Anterior cingulate cortex (tissue), 58 donors: ENCODE measurements around the gene SHOC2.

Source experiments
- DNase-seq, 58 donors: peaks; one replicate each; lab custom pipeline; 2025; lab: John Stamatoyannopoulos, UW

SHOC2 gene

DNA sequence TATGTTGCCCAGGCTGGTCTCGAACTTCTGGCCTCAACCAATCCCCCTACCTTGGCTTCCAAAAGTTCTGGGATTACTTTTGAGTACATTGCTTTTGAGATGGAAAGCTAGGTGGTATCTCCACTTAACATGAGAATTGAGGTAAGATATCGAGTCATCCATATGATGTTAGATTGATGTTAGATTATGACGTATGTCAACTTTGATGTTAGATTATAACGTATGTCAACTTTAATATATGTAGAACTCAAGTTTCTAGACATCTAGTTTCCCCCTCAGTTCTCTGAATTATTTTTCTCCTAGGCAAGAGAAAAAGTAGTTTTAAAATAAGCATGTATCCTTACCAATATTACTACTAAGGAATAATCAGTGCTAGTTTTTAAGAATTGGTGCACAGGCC, 20.0 kb downstream of the SHOC2 start:
- no peak for DNase-seq

DNA sequence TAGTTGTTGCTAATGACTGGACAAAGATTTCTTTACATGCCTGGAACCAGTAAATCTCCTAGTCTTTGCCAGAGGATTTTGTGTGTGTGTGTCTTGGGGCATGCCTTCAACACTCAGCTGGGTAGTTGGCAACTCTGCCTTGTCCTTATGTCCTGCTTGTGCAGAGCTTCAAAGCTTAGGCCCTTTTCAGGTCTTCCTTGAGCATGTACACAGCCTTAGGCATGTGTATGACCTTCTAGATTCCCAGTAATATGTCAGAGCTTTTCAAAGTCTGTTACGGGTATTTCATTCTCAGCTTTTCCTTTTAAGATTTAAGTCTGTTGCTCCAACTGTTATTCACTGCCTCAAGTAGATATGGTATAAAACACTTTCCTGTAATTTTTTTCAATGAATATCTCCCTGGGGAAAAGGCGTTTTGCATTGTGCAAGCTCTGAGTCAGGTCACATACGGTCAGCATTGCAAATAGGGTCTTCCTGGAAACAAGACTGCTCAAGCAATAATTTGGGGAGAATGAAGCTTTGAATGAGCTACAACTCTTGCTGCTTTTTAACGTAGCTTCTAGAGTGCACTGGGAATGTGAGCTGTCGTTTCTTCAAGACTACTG, 25.5 kb downstream of the SHOC2 start:
- no peak for DNase-seq

DNA sequence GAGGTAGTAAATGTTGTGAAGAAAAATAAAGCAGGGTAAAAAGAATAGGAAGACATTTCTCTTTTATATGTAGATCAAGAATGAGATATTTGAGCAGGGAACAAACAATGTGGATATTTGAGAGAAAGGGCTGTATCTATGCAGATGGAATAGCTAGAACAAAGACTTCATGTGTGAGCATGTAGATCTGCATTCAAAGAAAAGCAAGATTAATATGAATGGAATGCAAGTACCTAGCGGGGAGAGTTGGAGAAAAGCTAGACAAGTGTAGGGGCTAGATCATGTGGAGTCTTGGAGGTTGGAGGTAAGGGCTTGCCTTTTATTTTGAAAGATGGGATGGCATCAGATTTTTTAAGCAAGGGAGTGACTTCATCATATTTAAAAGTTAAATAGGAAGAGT, 27.1 kb downstream of the SHOC2 start:
- DNase-seq, result no peak

DNA sequence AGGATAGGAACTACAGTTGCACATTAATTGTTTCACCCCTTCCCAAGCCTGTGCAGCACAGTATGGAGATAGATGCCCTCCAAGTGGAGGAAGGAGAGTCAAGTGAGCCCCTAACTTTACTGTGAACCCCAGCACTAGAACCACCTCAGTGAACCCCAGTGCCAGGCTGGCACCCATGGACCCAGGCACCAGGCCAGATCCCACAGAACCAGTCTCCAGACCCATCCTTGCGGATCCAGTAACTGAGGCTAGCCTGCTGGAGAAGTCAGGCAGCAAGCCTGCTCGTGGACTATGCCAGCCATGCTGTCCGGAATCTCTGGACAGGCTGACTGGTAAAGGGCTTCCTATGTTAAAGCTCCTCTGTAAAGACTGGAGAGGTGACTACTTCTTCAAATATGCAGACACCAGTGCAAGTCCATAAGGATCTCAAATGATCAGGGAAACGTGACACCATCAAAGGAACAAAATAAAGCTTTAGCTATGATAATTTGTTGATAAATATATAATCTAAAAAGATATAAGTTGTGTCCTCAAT, 27.7 kb downstream of the SHOC2 start:
- no peak for DNase-seq

DNA sequence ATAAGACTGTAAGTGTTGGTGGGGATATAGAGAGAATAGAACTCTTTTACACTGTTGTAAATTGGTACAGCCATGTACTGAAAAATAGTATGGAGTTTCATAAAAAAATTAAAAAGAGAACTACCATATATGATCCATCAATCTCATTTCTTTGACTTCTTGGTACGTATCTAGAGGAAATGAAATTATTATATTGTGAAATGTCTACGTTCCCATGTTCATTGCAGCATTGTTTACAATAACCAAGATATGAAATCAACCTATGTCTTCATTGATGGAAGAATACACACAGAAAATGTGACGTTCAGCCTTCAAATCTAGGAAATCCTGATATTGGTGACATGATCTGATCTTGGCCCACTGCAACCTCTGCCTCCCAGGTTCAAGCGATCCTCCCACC, 32.0 kb downstream of the SHOC2 start:
- DNase-seq, result no peak

DNA sequence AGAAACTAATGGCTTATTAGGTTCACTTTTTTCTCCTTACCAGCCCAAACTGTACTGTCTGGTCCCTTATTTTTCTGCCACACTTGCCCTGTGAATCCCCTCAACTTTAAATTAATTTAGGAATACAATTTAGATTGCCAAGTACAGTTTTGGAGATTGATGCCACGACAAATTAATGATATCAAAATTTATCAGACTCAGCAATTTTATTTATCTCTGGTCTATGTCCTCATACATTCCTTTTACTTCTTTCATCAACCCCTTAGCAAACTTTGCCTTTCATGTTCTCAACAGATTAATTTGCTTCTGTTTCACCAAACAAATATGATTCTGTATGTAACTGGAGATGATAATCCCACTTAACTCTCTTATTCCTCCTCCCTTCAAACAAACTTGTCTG, 38.2 kb downstream of the SHOC2 start:
- DNase-seq, result no peak

DNA sequence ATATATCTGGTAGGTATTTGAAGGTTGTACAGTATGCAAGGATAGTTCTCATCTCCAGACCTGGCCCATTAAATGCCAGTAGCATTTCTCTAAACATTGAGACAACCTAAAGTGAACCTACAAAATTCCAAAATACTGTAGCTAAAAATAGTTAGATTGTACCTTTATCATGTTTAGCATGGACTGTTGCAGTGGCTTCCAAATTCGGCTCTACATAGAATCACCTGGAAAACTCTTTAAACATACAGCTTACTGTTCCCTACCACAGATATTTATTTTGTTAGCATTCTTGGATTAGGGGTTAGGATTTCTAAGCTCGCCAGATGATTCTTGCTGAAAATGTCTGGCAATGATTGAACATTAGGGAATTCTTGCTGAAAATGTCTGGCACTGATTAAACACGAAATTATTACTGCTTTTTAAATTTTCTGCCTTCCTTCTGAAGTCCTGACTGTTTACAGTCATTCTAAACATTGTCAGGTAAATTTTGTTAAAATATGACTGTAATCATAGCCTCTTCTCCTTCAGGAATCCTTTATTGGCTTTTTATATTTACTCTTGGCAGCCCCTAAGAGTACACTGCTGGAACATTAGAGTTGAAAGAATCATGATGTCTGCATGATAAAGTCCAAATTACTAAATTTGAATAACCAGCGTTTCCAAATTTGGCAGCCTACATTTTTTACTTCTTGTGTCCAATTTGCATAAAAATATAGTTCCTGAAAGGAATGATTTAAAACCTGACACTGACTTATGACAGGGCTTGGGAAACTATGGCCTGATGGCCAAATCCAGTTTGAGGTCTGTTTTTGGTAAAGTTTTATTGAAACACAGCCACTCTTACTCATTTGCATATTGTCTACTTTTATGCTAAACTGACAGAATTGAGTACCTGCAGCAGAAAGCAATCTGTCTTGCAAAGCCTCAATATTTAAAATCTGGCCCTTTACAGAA, 40.3 kb downstream of the SHOC2 start:
- no peak for DNase-seq

DNA sequence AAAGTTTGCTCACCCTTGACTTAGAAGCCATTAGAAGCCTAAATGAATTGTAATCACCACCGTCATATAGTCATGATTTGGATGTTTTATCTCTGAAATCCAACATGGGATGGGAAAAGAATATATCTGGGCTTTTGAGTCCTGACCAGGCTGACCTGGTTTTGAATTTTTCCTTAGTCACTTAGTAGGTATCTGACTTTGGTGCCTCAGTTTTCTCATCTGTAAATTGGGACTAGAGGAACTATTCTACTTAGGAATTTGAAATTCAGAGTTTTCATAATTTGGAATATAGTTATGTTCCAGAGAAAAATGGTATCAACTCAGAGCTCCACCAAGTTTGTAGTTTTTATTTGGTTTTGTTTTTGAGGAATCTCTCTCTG, 40.9 kb downstream of the SHOC2 start:
- no peak for DNase-seq

DNA sequence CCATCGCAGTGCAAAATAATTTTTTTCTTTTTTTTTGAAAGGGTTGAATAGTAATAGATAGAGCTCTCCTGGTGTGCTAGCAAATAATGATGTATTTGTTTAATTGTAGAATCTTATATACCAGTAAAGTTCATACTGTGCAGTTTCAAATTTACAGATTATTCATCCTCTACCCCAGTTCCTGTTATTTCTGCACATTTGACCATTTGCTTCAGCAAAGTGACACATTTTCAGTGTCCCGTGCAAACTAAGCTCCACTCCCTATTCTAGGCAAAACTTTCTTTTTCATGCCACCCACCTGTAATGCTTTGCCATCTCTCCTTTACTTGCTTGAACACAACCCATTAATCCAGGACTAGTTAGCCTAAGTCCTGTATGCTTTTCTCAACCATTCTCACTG, 43.0 kb downstream of the SHOC2 start:
- DNase-seq, result no peak

DNA sequence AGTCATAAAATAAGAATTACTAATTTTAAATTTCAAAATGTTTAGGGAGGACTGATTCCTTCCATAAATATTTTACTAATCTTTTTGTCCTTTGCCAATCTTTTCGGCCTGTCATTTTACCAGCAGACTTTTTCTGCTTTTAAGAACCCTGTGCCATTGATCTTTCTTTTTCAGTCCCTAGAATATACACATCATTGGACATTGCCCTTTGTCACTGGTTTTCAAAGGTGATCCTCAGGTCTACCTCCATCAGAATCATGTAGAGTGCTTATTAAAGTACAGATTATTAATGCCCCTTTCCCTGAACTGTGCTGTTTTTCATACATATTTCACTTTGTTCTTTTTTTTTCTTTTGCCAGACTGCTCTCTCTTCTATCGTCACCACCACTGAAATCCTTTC, 43.8 kb downstream of the SHOC2 start:
- DNase-seq, result no peak

DNA sequence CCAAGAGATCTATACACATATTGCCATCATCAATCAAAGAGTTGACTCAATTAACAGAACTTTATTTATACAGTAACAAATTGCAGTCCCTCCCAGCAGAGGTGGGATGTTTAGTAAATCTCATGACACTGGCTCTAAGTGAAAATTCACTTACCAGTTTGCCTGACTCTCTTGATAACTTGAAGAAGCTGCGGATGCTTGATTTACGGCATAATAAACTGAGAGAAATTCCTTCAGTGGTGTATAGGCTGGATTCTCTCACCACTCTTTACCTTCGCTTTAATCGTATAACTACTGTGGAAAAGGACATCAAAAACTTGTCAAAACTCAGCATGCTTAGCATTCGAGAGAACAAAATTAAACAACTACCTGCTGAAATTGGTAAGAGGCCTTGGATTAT, 45.3 kb downstream of the SHOC2 start:
- no peak for DNase-seq

DNA sequence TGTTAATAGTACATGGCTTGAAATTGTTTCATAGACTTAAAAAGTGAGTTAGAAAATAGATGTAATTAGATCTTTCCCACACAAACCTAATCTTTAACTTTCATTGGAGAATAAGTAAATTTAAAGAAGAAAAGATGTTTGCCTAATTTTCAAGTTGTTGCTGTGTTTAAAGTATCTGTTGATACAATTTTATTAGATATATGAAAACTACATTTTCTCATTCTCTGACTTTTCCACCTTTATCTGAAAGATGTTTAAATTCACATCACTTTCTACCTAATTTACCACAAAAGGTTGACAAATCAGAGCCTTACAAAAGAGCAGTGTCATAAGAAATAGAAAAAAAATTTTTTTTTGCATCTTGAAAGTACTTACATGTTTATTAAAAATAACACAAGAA, 45.8 kb downstream of the SHOC2 start:
- DNase-seq, result no peak

DNA sequence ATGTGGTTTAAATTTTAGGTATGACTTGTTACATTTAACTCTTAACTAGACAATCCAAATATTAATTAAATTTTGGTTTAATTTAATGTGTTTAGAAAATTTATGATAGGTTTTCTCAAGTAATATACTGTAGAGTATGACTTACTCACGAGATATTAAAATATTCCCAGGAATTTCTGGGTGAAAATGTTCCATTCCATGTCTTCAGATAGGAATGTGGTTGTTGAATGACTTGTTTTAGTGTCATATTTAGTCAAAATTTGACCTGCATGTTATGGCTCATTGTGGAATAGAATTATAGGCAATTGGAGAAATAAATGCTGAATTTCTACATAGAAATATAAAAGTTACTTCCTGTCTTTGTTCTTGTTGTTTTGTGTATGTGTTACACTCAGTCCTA, 46.7 kb downstream of the SHOC2 start:
- no peak for DNase-seq

DNA sequence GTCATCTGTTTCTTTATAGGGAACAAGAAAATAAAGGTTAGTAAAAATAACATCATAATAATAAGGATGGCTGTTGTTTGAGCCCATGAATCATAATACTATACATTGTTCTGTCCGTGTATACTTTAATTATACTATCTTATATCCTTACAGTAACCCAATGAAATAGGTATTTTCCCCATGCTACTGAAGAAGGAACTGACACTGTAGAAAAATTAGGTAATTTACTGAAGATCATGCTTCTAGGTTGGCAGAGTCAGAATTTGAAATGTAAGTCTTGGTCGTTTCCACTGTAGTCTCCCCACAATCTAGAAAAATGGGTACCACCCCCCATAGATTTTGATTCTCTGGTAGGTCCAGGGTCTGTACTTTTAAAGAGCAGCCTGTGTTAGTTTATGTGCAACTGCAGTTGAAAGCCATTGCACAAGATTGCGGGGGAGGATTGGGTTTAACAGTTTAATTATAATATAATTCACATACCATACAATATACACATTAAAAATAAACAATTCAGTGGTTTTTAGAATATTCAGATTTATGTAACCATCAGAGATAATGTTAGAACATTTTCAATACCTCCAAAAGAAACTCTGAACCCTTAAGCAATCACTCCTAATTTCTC, 47.7 kb downstream of the SHOC2 start:
- DNase-seq, result no peak

DNA sequence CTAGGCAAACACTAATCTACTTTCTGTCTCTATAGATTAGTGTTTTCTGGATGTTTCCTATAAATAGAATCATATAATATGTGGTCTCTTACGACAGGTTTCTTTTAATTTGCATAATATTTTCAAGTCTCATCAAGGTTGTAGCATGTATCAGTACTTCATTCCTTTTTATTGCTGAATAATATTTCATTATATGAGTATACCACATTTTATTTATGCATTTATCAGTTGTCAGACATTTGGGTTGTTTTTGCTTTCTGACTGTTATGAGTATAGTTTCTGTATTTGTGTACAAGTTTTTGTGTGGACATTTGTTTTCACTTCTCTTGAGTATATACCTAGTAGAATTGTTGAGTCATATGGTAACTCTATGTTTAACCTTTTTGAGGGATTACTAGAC, 48.2 kb downstream of the SHOC2 start:
- no peak for DNase-seq

DNA sequence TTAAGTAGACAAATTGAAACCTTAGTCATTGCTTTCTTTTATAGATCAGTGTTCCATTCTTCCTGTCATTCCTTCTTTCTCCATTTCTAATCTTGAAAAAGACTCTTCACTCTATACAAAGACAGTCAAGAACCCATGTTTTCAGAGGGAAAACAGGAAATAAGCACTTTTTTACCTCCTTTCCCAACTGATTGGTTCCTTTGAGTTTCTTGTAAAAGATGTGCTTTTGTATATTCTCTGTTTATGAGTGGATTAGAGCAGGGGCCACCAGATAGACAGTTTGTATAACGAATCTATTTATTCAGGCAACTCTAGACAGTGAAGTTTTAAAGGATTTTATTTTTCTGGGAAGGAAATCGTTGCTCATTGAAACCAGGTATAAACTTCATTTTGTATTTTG, 49.8 kb downstream of the SHOC2 start:
- DNase-seq, result no peak

DNA sequence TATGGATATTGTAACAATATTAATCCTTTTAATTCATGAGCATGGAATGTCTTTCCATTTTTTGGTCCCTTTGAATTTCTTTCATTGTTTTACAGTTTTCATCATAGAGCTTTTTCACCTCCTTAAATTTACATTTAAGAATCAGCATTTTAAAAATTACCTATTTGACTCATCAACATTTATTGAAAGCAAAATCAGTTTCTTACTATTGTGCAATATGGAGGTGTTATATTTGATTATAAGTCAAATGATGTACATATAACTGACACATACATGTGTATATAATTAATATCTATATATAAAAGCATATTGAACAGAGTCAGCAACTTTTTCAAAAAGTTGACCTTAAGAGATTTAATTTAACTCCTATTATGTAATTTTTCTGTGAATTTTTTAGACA, 52.2 kb downstream of the SHOC2 start:
- no peak for DNase-seq

DNA sequence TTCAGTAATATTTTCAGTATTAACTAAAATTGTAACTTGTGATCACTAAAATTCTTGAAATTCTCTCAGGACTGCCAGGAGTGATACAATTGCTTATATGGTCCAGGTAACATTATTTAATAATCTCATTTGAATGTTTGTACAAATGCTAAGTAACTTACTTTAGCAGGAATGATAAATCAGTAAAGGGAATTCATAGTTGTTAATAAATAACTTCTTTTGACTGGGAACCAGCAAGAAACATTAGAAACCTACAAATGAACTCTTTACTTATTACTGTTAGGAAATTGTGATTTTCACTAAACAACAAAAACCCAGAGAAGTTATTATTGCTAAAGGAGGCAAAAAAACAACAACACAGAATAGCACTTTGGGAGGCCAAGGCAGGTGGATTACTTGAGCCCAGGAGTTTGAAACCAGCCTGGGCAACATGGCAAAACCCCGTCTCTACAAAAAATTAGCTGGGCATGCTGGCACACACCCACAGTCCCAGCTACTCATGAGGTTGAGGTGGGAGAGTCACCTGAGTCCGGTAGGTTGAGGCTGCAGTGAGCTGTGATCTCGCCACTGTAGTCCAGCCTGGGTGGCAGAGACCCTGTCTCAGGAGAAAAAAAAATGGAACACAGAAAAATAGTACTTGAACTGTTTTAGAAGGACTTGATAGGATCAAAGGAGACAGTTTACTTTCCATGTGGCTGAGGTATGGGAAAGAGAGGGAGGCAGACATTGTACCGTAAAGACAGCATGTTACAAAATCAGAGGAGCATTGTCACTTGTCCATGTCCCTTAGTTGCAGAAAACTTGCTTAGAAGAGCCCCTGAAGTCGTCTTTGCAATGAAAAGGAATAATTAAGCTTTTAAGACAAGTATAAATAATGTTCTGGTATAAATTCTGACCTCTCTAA, 53.1 kb downstream of the SHOC2 start:
- DNase-seq, result no peak

DNA sequence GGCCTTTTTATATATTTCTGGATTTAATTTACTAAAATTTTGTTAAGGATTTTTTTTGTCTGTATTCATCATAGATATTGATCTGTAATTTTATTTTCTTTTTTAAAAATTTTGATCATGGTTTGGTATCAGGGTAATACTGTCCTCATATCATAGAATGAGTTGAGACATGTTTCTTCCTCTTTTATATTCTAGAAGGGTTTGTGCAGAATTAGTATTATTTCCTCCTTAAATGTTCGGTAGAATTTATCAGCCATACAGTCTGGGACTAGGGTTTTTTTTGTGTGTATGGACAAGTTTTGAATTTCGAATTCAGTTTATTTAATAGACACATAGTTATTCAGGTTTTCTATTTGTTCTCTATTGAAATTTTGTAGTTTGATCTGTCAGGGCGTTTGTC, 54.0 kb downstream of the SHOC2 start:
- DNase-seq, result no peak

DNA sequence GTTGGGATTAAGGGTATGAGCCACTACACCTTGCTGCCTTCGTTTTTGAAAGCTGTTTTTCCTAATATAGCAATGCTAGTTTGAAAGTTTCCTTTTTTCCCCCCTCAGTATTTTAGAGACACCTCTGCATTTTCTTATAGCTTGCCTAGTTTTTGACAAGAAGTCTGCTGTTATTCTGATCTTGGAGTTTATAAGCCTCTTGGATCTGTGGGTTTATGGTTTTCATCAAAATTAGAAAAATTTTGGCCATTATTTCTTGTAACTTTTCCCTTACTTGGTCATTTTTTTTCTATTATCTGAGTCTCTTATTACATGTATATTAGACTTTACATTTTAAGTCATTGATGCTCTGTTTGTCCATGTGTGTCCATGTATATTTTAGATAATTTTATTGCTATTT, 57.2 kb downstream of the SHOC2 start:
- DNase-seq, result no peak

DNA sequence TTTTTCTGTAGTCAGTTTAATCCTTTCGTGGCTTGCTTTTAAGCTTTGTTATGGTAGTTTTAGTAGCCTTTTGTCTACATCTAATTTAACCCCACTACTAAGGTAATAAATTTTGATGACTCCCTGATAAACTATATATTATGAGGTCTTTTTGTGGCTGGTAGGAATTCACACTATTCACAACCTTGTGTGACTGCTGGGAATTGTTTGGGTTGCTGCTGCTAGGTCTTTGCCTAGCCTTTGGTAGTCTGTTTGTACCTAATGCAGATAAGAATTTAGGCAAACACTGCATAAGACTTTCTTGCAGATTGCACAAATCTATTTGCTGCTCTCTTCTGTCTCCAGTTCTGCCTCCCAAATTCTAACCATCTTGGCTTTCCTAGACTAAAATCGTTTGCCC, 58.3 kb downstream of the SHOC2 start:
- no peak for DNase-seq
